ENCODE data around the gene RALGAPA2.

Gene RALGAPA2

GRCh38 chr20:20552076-20552475, 160.4 kb downstream of the RALGAPA2 start:
- H3K27ac ChIP-seq, result no peak overlapping the region

GRCh38 chr20:20551409-20551808, 161.0 kb downstream of the RALGAPA2 start:
- H3K27ac ChIP-seq, result no peak overlapping the region
- no peak for TF ChIP-seq CTCF (IDR thresholded peaks at IDR 0.05)
- no peak for TF ChIP-seq ZFX (IDR thresholded peaks at IDR 0.05; ENCODE audit: borderline replicate concordance)

More at GRCh38 chr20:20552076-20552475, 160.4 kb downstream of the RALGAPA2 start:
- no peak for TF ChIP-seq CTCF (IDR thresholded peaks at IDR 0.05)
- no peak for TF ChIP-seq ZFX (IDR thresholded peaks at IDR 0.05; ENCODE audit: borderline replicate concordance)

GRCh38 chr20:20549704-20550103, 162.7 kb downstream of the RALGAPA2 start:
- TF ChIP-seq ZFX (IDR thresholded peaks at IDR 0.05; ENCODE audit: borderline replicate concordance), result no peak
- no peak for TF ChIP-seq CTCF (IDR thresholded peaks at IDR 0.05)
- no peak overlapping the region for H3K27ac ChIP-seq

- no peak overlapping the region for H3K27ac ChIP-seq
- TF ChIP-seq ZFX (IDR thresholded peaks at IDR 0.05; ENCODE audit: borderline replicate concordance) (no peak), CTCF (IDR thresholded peaks at IDR 0.05) (no peak)
These were observed 163.2 kb downstream of the RALGAPA2 start for GRCh38 chr20:20549267-20549612.

- 0 out of 2 replicates have a peak overlapping the region, but pooled peaks have one; percentile 32 for H3K27ac ChIP-seq
- TF ChIP-seq CTCF (IDR thresholded peaks at IDR 0.05), result no peak
- TF ChIP-seq ZFX (IDR thresholded peaks at IDR 0.05; ENCODE audit: borderline replicate concordance), result no peak
These were observed 163.7 kb downstream of the RALGAPA2 start for GRCh38 chr20:20548527-20549266.

- TF ChIP-seq ZFX (IDR thresholded peaks at IDR 0.05; ENCODE audit: borderline replicate concordance) (no peak), CTCF (IDR thresholded peaks at IDR 0.05) (no peak)
- no peak overlapping the region for H3K27ac ChIP-seq
These were observed 164.6 kb downstream of the RALGAPA2 start for GRCh38 chr20:20547876-20548266.

GRCh38 chr20:20547221-20547875, 165.1 kb downstream of the RALGAPA2 start:
- TF ChIP-seq CTCF (IDR thresholded peaks at IDR 0.05), result no peak
- no peak for TF ChIP-seq ZFX (IDR thresholded peaks at IDR 0.05; ENCODE audit: borderline replicate concordance)
- H3K27ac ChIP-seq, result no peak overlapping the region
